GM21576 (cell line): ENCODE results near the gene AOPEP.

ENCODE experiments used
- ATAC-seq: cut with Tn5 transposase; IDR thresholded peaks from one replicate; pipeline ENCODE4 v1.9.1; 2021; ENCODE audit warnings: mild to moderate bottlenecking, moderate library complexity; ENCODE audit not compliant: unreplicated experiment

The AOPEP gene

DNA sequence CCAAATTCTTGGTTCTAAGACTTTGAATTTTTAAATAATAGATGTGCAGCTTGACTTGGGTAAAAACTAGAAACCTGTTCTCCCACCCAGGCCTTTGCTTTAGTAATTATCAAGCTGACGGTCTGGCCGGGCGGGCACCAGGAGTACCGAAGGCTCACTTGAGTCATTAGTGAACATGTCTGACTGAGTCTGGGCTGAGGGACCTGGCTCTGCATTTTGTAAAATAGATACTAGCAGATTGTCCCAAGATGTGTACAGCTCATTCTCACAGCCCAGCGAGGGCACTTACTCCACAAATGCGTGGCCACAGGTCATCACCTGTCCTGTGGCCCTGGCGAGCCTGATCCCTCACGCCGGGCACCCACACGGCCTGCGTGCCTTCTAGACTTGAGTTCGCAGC, 374.8 kb downstream of the AOPEP start:
- ATAC-seq = no peak

DNA sequence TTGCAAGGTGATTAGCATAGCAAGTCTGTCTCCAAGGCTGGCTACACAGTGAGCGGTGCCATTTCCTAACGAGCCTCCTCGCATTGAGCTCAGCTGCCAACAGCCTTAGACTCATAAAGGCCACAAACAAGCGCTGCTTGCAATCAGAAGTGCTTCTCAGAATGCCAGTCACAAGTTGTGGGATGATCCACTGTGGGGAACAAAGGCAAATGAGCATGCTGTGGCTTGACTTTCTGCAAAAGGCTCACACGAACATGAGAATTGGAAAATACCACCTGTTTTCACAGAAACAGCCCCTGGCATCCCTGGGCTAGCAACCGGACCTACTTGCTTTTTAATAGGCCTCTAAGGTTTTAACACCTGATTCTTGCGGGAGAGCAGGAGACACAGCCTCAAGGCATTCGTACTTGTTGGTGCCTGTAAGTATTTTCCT, 375.5 kb downstream of the AOPEP start:
- no peak for ATAC-seq

DNA sequence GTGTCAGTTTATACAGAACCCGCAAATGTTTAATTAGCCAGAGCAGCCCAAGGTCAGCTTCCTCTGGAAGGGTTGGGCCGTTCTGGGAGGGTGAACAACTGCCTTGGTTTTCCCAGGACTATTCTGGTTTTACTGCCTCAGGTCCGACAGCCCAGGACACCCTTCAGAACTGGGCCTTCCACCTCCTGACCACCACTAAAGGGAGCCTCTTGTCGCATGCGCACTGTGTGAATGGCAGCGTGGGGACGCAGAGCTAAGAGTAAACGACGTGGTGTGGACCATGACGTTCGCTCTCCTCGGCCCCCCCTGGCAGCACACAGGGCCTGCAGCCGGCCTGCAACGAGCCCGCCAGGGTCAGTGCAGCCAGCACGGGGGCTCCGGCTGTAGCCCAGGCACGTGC, 376.1 kb downstream of the AOPEP start:
- ATAC-seq = no peak

GRCh38 chr9:95103281-95103771, 376.8 kb downstream of the AOPEP start:
- ATAC-seq = no peak

DNA sequence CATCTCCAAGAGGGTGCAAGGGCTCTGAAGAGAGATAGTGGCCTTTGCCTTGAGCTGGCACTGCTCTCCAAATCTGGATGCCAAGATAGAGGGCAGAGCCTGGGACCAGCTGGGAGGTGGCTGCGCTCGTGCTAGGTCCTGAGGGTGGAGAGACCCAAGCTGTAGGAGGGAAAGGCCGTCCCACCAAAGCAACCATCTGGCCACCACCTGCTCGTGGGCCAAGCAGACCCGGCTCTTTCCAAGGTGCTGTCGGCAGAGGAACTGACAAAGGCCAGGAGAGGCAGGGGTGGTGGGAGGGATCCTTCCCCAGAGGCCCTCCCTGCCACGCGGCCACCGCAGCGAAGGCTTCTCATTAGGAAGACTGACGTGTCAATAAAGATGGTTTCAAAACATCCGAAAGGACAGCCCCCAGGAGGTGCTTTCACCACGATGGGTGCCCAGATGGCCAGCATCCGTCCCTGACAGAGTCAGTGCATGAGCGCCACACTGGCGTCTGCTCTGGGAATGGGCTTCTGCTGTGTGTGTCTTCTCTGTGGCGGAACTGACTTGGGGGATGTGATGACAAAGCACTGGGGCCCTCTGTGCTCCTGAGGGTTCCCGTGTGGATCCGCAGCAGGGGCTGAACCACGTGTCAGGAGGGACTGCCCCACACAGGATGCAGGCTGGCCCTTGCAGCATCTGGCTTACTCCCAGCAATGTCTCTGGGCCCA, 377.5 kb downstream of the AOPEP start:
- no peak for ATAC-seq

GRCh38 chr9:95104581-95104960, 378.1 kb downstream of the AOPEP start:
- no peak for ATAC-seq

GRCh38 chr9:95104980-95105379, 378.5 kb downstream of the AOPEP start:
- no peak for ATAC-seq

DNA sequence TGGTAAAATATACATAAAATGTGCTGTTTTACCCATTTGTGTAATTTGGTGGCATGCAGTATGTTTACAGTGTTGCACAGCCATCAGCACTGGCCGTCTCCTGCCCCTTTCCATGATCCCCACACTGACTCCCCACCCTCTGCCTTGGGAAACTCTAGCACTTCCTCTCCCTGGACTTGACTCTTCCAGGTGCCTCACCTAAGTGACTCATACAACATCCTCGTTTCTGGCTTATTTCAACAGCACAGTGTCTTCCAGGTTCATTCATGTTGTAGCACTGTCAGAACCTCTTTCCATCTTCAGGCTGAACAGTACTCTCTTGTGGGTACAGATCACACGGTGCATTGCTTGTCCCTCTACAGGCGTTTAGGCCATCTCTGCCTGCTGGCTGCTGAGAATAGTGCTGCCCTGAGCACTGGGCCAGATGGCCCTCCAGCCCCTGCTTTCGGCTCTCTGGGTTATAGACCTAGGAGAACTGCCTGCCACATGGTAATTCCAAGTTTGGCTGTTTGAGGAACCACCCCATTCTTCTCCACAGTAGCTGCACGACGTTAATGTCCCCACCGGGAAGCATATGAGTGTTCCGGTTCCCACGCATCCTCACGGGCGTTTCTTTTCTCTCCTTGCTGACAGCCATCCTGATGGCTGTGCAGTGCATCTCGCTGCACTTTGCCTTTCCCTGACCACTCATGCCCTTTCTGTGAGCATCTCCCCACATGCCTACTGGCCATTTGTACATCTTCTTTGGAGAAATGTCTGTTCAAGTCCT, 379.2 kb downstream of the AOPEP start:
- no peak for ATAC-seq

DNA sequence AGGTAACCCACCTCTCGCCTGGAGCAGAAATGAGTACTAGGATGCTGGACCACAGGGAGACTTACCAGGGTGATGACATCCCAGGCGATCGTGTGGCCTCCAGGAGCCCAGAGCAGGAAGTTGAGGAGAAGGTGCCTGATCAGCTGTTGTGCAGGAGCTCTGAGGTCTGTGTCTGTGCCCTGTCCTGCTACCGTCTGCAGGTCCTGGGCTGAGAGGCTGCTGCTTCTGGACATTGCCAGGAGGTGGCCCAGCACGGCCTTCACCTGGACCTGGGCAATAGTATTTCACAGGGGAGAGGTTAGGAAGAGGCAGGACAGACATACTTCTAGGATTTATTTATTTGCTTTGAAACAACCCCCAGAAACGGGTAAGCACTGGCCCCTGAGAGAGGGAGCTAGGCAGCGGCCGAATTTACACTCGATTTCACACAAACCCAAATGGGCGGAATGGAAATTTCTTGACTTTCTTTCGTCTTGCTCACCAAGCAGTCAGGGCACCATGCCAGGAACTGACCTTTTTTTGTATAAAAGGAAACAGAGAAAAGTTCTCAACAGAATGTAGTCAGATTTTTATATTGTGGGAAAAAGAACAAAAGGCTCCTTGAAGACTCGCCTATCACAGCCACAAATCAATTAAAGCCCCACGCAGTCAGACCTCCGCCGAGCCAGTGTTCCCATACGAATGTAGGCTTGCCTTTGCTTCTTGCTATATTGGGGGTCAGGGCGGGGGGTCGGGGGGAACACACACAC, 380.7 kb downstream of the AOPEP start:
- no peak for ATAC-seq

DNA sequence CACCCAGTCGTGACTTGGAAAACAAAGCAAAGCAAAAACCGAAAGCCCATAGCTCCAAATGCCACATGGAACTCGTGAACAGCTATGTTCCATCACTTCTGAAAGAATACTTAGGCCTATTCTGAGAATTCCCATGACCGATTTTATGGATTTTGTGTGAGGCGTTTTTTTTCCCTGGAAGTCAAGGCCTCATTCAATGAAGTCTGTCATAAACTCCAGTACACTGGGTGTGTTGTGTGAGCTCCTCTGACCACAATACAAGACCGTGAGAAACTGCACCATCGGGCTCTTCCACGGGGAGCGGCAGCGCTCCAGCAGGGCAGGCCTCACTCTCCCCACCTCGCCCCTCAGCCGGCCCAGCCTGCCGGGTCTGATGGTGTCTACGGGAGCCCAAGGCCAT, 381.5 kb downstream of the AOPEP start:
- no peak for ATAC-seq

GRCh38 chr9:95108777-95109176, 382.3 kb downstream of the AOPEP start:
- ATAC-seq = no peak

- no peak for ATAC-seq
Measured at GRCh38 chr9:95109456-95109855, 383.0 kb downstream of the AOPEP start.

- no peak for ATAC-seq
Measured at GRCh38 chr9:95110921-95111525, 384.5 kb downstream of the AOPEP start.

GRCh38 chr9:95111716-95112115, 385.2 kb downstream of the AOPEP start:
- ATAC-seq = no peak

DNA sequence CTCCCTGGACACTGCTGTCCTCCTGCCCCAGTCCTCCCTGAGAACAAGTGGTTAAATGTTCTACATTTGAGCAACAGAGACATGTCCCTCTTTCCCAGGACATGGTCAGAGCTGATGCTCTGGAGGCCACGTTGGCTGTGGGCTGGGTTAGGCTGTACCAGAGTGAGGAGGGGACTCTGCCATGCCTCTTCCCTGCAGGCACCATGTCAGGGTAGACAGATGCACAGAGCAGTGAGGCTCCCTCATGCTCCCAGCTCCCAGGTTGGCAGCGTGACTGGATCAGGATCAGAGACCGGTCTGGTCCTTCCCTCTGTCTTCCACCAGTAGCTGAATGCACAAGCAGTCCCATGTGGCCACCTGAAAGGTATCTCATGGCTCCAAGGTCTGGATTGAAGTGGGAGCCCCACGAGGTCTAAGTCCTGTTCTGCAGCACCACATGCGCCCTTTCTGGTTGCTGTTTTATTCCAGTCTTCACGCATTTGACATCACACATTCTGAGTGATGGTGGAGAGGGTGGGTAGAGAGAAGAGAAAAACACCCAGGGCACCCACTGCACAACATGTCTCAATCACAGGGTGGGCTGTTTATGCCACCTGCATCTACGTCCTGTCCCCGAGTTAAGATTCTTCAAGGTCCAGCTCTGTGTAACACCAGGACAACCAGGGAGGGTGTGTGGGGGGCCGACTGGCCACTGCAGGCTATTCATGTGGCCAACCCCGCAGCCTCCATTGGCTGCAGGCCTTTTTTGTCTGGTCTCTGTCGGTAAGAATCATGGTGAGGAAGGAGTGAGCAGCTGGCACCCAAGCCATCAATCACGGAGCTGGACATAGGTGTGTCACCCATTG, 386.2 kb downstream of the AOPEP start:
- no peak for ATAC-seq

GRCh38 chr9:95115104-95115503, 388.6 kb downstream of the AOPEP start:
- no peak for ATAC-seq

GRCh38 chr9:95116002-95116807, 389.7 kb downstream of the AOPEP start:
- no peak for ATAC-seq

- ATAC-seq = no peak
Measured at GRCh38 chr9:95116808-95117204, 390.3 kb downstream of the AOPEP start.

DNA sequence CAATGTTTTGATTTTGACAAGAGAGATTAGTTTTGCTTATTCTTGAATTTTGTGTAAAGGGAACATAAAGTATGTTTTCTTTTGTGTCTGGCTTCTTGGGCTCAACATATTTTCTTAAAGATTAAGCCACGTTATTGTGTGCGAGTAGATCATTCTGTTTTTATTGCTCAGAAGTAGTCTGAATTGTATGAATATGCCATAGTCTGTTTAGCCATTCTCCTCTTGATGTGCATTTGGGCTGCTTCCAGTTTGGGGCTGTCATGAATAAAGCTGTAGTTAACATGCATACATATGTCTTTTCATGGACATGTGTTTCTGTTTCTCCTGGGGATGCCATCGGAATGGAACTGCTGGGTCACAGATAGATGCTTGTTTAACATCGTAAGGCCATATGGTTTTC, 392.1 kb downstream of the AOPEP start:
- ATAC-seq = no peak
